Heart left ventricle (tissue), 16 donors: ENCODE measurements around the gene LHFPL4. TPM values are rescaled to one million over a fixed set of nuclear protein-coding genes. Genes with fewer than 3 reads are reported as not detected.
"Not testable (repeated sequence)": the region's sequence is repeated elsewhere in the genome, so short reads cannot be mapped to it uniquely, and the experiment has no call there.

Experiments
- ATAC-seq, 4 donors: fragments of 200-7000 bp; cut with Tn5 transposase; one replicate each; pipeline ENCODE4 v1.9.1; 2020 to 2022; ENCODE audit warnings: moderate library complexity in 4 of 4, mild to moderate bottlenecking in 3 of 4, moderate number of reproducible peaks in 1 of 4
- DNase-seq, 5 donors: peaks; one replicate each; pipeline ENCODE4 v3.0.0-alpha.2; 2020
- H3K27ac ChIP-seq, 12 donors: fragments of 200-600 bp; sonication (generic) in 4 of 12; one replicate each; pipeline versions ENCODE4 v1.5.0 to v1.8.0; 2016 to 2022; ENCODE audit warnings: mild to moderate bottlenecking in 2 of 12
- H3K27me3 ChIP-seq, 9 donors: fragments of 200-600 bp; sonication (generic) in 2 of 9; one replicate each; pipeline versions ENCODE4 v1.5.1 to v1.8.0; 2016 to 2022; ENCODE audit warnings: mild to moderate bottlenecking in 3 of 9
- H3K36me3 ChIP-seq, 9 donors: fragments of 200-600 bp; sonication (generic) in 2 of 9; one replicate each; pipeline versions ENCODE4 v1.5.0 to v1.8.0; 2018 to 2022; ENCODE audit warnings: mild to moderate bottlenecking in 2 of 9
- H3K4me1 ChIP-seq, 12 donors: fragments of 200-600 bp; sonication (generic) in 4 of 12; one replicate each; pipeline versions ENCODE4 v1.5.0 to v1.8.0; 2016 to 2022; ENCODE audit warnings: mild to moderate bottlenecking in 3 of 12
- H3K4me3 ChIP-seq, 12 donors: fragments of 200-600 bp; sonication (generic) in 4 of 12; one replicate each; pipeline versions ENCODE4 v1.5.0 to v1.8.0; 2017 to 2022; ENCODE audit warnings: mild to moderate bottlenecking in 9 of 12, moderate library complexity in 4 of 12
- H3K9me3 ChIP-seq, 12 donors: fragments of 200-600 bp; sonication (generic) in 4 of 12; one replicate each; pipeline versions ENCODE4 v1.5.0 to v1.8.0; 2016 to 2022; ENCODE audit warnings: mild to moderate bottlenecking in 1 of 12
- POLR2A ChIP-seq, 2 donors: fragments of 450-650 bp; IDR thresholded peaks; one replicate each; pipeline ENCODE4 v1.6.1; 2017; ENCODE audit warnings: antibody characterized with exemption in 2 of 2, mild to moderate bottlenecking in 2 of 2, moderate library complexity in 2 of 2
- WGBS, 4 donors: extraction: QIAGEN DNeasy Blood & Tissue Kit in 2 of 4; methylation state at CpG; one replicate each; pipeline versions ENCODE4 v1.1.5 to v1.1.7; 2013 to 2018; 5-methylcytosine and 5-hydroxymethylcytosine counted together
- intact Hi-C, 10 donors: fragments of 100-400 bp; cut with DNase I; formaldehyde crosslinking; loops; one replicate each; pipeline versions ENCODE4 v1.11.1 to v1.14.2; 2022
- polyA plus RNA-seq, 2 donors: library from polyadenylated mRNA; stranded (reverse); fragments of 200-250 nt; gene quantifications; one replicate each; pipeline ENCODE4 v1.2.3, GENCODE V29; 2013
- total RNA-seq, 9 donors: library from RNA; depleted of rRNA in 2 of 9; stranded (reverse); fragments of >200 nt in 2 of 9; fragmentation: NEBNext Ultra II Directional in 3 of 9; extraction: Animal tissue kit (Norgen Biotek cat#: 25700) in 3 of 9; gene quantifications; one replicate each; pipeline versions ENCODE4 v1.1.0 to v1.2.4, GENCODE V29; 2016 to 2023
- TF ChIP-seq, protein P1 (sequence below), 12 donors: fragments of 200-600 bp; sonication (generic) in 4 of 12; IDR thresholded peaks; one replicate each; pipeline versions ENCODE4 v1.5.0 to v1.8.0; 2018 to 2022; ENCODE audit warnings: antibody characterized with exemption in 12 of 12, mild to moderate bottlenecking in 5 of 12
- donor health status: ischemic (EF 13 %, LVEDD 7.1; RV severe dilation, severe dysfunction).
- donor health status: healthy with polysubstance abuse.
- donor health status: DM: no; HTN: yes; CAD: no.
- donor health status: DM: no; HTN: no; CAD: no.
- donor health status: ischemic (EF 25% LVEDD 6.9; RV normal size, moderate dysfunction).
- donor health status: ischemic (EF 25% LVEDD 5.7; RV mildly dilated, moderate dysfunction).
- donor health status: healthy.
- donor health status: DM: yes; HTN: yes; CAD: no.
- donor health status: ischemic (EF 35%, LVEDD 5.7; RV mildly dilated, moderate dysfunction).
- donor health status: nonischemic (EF 11% LVEDD 7.7; RV severe dilation, severe dysfunction).
- donor health status: DM: yes; HTN: yes; CAD: no.
- donor health status: PGD.
- donor health status: ischemic (EF 29% LVEDD 5.4; RV normal size, mild dysfunction).
- donor health status: nonischemic (EF 23%, LVEDD 6.1; RV moderate dilation, normal function).

LHFPL4 gene
- total and polyA plus RNA-seq, 11 donors: 0.08 TPM; not detected in 10

DNA sequence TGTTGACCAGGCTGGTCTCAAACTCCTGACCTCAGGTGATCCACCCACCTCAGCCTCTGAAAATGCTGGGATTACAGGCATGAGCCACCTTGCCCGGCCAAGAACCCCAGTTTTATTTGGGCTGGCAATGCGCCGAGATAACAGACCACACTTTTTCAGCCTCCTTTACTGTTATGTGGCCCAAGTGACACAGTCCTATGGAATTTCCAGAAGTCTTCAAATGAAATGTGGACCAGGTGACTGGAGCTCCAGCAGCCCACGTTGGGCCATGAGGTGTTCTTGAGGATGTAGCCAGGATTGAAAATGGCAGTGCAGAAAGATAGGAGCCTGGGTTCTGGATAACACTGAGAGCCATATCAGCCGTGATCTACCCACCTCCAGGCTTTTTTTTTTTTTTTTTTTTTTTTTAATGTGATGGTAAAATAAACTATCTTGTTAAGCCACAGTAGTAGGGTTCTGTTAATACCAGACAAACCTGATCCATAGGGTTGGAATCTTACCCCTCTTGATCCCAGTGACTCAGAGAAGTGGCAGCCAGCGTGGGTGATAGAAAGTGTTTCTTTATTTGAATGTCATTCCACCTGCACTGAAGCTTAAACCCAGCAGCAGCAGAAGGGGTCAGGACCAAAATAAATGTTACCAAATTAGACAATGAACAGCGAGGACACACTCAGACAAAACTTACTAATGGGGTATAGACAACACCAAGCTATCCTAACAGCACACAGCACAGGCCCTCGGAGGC is 55.6 kb downstream of the LHFPL4 start:
- intact Hi-C loops: no loop called here
- TF ChIP-seq, protein P1, sequence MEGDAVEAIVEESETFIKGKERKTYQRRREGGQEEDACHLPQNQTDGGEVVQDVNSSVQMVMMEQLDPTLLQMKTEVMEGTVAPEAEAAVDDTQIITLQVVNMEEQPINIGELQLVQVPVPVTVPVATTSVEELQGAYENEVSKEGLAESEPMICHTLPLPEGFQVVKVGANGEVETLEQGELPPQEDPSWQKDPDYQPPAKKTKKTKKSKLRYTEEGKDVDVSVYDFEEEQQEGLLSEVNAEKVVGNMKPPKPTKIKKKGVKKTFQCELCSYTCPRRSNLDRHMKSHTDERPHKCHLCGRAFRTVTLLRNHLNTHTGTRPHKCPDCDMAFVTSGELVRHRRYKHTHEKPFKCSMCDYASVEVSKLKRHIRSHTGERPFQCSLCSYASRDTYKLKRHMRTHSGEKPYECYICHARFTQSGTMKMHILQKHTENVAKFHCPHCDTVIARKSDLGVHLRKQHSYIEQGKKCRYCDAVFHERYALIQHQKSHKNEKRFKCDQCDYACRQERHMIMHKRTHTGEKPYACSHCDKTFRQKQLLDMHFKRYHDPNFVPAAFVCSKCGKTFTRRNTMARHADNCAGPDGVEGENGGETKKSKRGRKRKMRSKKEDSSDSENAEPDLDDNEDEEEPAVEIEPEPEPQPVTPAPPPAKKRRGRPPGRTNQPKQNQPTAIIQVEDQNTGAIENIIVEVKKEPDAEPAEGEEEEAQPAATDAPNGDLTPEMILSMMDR (IDR thresholded peaks at IDR 0.05): no peak
- TF ChIP-seq POLR2A (IDR thresholded peaks at IDR 0.05): no peak
- ATAC-seq (no peak), DNase-seq (no peak)
- H3K4me1 ChIP-seq: peaks cover 0 to 13% (median 7%) of the 10 kb centered on the region in 12 donors
- no peak overlapping the region for H3K27ac ChIP-seq
- WGBS, 4 donors: 87 to 90% (median 89%) methylated on average over 6 to 8 of the region's 8 CpGs
- peaks cover 0 to 29% (median 14%) of the 10 kb centered on the region in 9 donors for H3K27me3 ChIP-seq
- H3K4me3 ChIP-seq: no peak overlapping the region
- H3K36me3 ChIP-seq: no peaks in the 10 kb centered on the region
- H3K9me3 ChIP-seq: no peaks in the 10 kb centered on the region

- WGBS, 4 donors: 76 to 88% (median 83%) methylated on average over 6 of the region's 6 CpGs
Measured at GRCh38 chr3:9496893-9497292, 56.7 kb downstream of the LHFPL4 start.

DNA sequence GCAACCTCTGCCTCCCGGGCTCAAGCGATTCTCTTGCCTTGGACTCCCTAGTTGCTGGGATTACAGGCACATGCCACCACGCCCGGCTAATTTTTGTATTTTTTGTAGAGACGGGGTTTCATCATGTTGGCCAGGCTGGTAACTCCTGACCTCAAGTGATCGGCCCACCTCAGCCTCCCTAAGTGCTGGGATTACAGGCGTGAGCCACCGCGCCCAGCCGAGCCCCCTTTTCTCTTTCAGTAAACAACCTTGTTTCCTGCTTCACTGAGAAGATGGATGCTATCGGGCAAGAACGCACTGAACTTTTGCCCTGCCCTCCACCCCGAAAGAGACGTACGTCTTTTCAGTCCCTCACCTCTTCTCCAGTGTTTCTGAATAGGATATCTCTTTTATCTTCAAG is 59.6 kb downstream of the LHFPL4 start:
- DNase-seq, H3K9me3 ChIP-seq, H3K4me3 ChIP-seq, H3K36me3 ChIP-seq, ATAC-seq, intact Hi-C loops, H3K27me3 ChIP-seq, H3K4me1 ChIP-seq, H3K27ac ChIP-seq: not testable (repeated sequence)
- 92 to 95% (median 93%) methylated on average over 15 of the region's 15 CpGs for WGBS, 4 donors

More at GRCh38 chr3:9496893-9497292, 56.7 kb downstream of the LHFPL4 start:
- TF ChIP-seq POLR2A (IDR thresholded peaks at IDR 0.05): no peak
- TF ChIP-seq, protein P1 (IDR thresholded peaks at IDR 0.05): no peak
- Histone ChIP-seq H3K27me3 (peaks cover 0 to 25% (median 13%) of the 10 kb centered on the region in 9 donors), H3K4me3 (no peak overlapping the region), H3K36me3 (no peaks in the 10 kb centered on the region), H3K27ac (no peak overlapping the region), H3K9me3 (no peaks in the 10 kb centered on the region), H3K4me1 (peaks cover 0 to 13% (median 7%) of the 10 kb centered on the region in 12 donors)
- intact Hi-C loops: no loop called here
- no peak for DNase-seq
- ATAC-seq: no peak

DNA sequence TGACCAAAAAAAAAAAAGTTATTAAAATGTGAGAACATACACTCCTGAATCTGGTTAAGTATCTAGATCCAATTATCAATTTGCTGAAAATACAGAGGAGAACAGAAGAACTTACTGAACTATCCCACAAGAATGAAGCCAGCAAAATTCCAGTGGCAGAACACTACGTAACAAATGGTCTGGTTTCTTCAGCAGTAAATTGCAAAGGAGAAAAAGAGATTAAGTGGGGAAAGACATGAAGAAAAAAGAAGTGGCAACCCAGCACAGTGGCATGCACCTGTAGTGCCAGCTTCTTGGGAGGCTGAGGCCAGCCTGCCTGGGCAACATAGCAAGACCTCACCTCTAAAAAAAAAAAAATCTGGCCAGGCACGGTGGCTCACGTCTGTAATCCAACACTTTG is 62.1 kb downstream of the LHFPL4 start:
- intact Hi-C loops: no loop called here
- Histone ChIP-seq H3K27me3 (no peaks in the 10 kb centered on the region), H3K36me3 (peaks cover 0 to 2% (median 0%) of the 10 kb centered on the region in 9 donors), H3K4me3 (no peak overlapping the region), H3K9me3 (peaks cover 0 to 18% (median 1%) of the 10 kb centered on the region in 12 donors), H3K4me1 (no peaks in the 10 kb centered on the region), H3K27ac (no peak overlapping the region)
- ATAC-seq (no peak), DNase-seq (no peak)
- WGBS, 4 donors: 65 to 70% (median 67%) methylated on average over 3 of the region's 3 CpGs
- TF ChIP-seq, protein P1 (IDR thresholded peaks at IDR 0.05): no peak
- no peak for TF ChIP-seq POLR2A (IDR thresholded peaks at IDR 0.05)
